ENCODE data around the gene LDLRAD4.

The LDLRAD4 gene

GRCh38 chr18:13175754-13176210 lies 42.8 kb upstream of the LDLRAD4 start:
- DNase-seq (ENCODE audit: low read depth in 1 of 2, low spot score in 1 of 2), result no peak
- TF ChIP-seq POLR2AphosphoS5 (IDR thresholded peaks at IDR 0.05; ENCODE audit: low read depth), result no peak
- Histone ChIP-seq H3K4me3 (replicated peaks; ENCODE audit: insufficient read depth, low read length) (no peak overlapping the region), H3K27ac (replicated peaks) (no peak overlapping the region), H3K27me3 (ENCODE audit: insufficient read depth, poor library complexity, severe bottlenecking) (no peaks in the 10 kb centered on the region)

GRCh38 chr18:13176847-13177246 lies 41.7 kb upstream of the LDLRAD4 start:
- no peak for DNase-seq (ENCODE audit: low read depth in 1 of 2, low spot score in 1 of 2)
- H3K4me3 ChIP-seq (replicated peaks; ENCODE audit: insufficient read depth, low read length), result no peak overlapping the region

GRCh38 chr18:13178197-13178596 lies 40.4 kb upstream of the LDLRAD4 start:
- peaks cover 3% of the 10 kb centered on the region for H3K27me3 ChIP-seq (ENCODE audit: insufficient read depth, poor library complexity, severe bottlenecking)
- DNase-seq (ENCODE audit: low read depth in 1 of 2, low spot score in 1 of 2), result no peak
- TF ChIP-seq REST (IDR thresholded peaks at IDR 0.05; ENCODE audit: insufficient replicate concordance, low read depth), result no peak
- no peak for TF ChIP-seq POLR2AphosphoS5 (IDR thresholded peaks at IDR 0.05; ENCODE audit: low read depth)
- no peak for TF ChIP-seq SPI1 (IDR thresholded peaks at IDR 0.05; ENCODE audit: borderline replicate concordance, low read depth)
- TF ChIP-seq CTCF (IDR thresholded peaks at IDR 0.05; ENCODE audit: insufficient read depth, low read length), result no peak
- no peak for TF ChIP-seq GABPA (IDR thresholded peaks at IDR 0.05; ENCODE audit: low read depth)
- no peak overlapping the region for H3K4me3 ChIP-seq (replicated peaks; ENCODE audit: insufficient read depth, low read length)
- H3K27ac ChIP-seq (replicated peaks), result no peak overlapping the region

More at GRCh38 chr18:13176847-13177246, 41.7 kb upstream of the LDLRAD4 start:
- H3K27me3 ChIP-seq (ENCODE audit: insufficient read depth, poor library complexity, severe bottlenecking), result peaks cover 3% of the 10 kb centered on the region
- TF ChIP-seq POLR2AphosphoS5 (IDR thresholded peaks at IDR 0.05; ENCODE audit: low read depth), result no peak
- TF ChIP-seq REST (IDR thresholded peaks at IDR 0.05; ENCODE audit: insufficient replicate concordance, low read depth), result no peak
- TF ChIP-seq SPI1 (IDR thresholded peaks at IDR 0.05; ENCODE audit: borderline replicate concordance, low read depth), result no peak
- TF ChIP-seq CTCF (IDR thresholded peaks at IDR 0.05; ENCODE audit: insufficient read depth, low read length), result no peak
- H3K27ac ChIP-seq (replicated peaks), result no peak overlapping the region

GRCh38 chr18:13178976-13179375 lies 39.6 kb upstream of the LDLRAD4 start:
- TF ChIP-seq CTCF (IDR thresholded peaks at IDR 0.05; ENCODE audit: insufficient read depth, low read length) (no peak), REST (IDR thresholded peaks at IDR 0.05; ENCODE audit: insufficient replicate concordance, low read depth) (no peak), SPI1 (IDR thresholded peaks at IDR 0.05; ENCODE audit: borderline replicate concordance, low read depth) (no peak), GABPA (IDR thresholded peaks at IDR 0.05; ENCODE audit: low read depth) (no peak), POLR2AphosphoS5 (IDR thresholded peaks at IDR 0.05; ENCODE audit: low read depth) (no peak)
- DNase-seq (ENCODE audit: low read depth in 1 of 2, low spot score in 1 of 2), result no peak
- peaks cover 3% of the 10 kb centered on the region for H3K27me3 ChIP-seq (ENCODE audit: insufficient read depth, poor library complexity, severe bottlenecking)
- no peak overlapping the region for H3K4me3 ChIP-seq (replicated peaks; ENCODE audit: insufficient read depth, low read length)
- H3K27ac ChIP-seq (replicated peaks), result no peak overlapping the region

Measured in HL-60 (cell line).